Skeletal muscle tissue (tissue), 4 donors: ENCODE results near the gene CD300LD. TPM values are rescaled to one million over a fixed set of nuclear protein-coding genes. Genes with fewer than 3 reads are reported as not detected.
"Not testable (repeated sequence)": the region's sequence is repeated elsewhere in the genome, so short reads cannot be mapped to it uniquely, and the experiment has no call there.

Experiments used
- H3K27ac ChIP-seq: one replicate; pipeline ENCODE4 v1.7.0; 2013; ENCODE audit warnings: mild to moderate bottlenecking, low read depth, low read length, inconsistent platforms
- H3K27me3 ChIP-seq, 3 donors: one replicate each; pipeline ENCODE4 v1.7.0; 2013; ENCODE audit warnings: low read length in 3 of 3; ENCODE audit not compliant: control insufficient read depth in 3 of 3, insufficient read depth in 3 of 3
- H3K36me3 ChIP-seq, 3 donors: one replicate each; pipeline ENCODE4 v1.7.0; 2013; ENCODE audit warnings: low read length in 3 of 3; ENCODE audit not compliant: control insufficient read depth in 3 of 3, insufficient read depth in 3 of 3
- H3K4me1 ChIP-seq, 3 donors: one replicate each; pipeline ENCODE4 v1.7.0; 2013; ENCODE audit warnings: low read length in 3 of 3, mild to moderate bottlenecking in 3 of 3; ENCODE audit not compliant: control insufficient read depth in 3 of 3, insufficient read depth in 3 of 3
- H3K4me3 ChIP-seq, 3 donors: one replicate each; pipeline ENCODE4 v1.7.0; 2013; ENCODE audit warnings: low read length in 3 of 3
- H3K9ac ChIP-seq, 3 donors: one replicate each; pipeline ENCODE4 v1.7.0; 2013; ENCODE audit warnings: low read length in 3 of 3, mild to moderate bottlenecking in 3 of 3, moderate library complexity in 2 of 3, low read depth in 1 of 3
- H3K9me3 ChIP-seq, 3 donors: one replicate each; pipeline ENCODE4 v1.7.0; 2013; ENCODE audit warnings: low read length in 3 of 3; ENCODE audit not compliant: control insufficient read depth in 3 of 3
- total RNA-seq: library from RNA; depleted of rRNA; stranded (reverse); fragments of >200 nt; gene quantifications from one replicate; pipeline ENCODE4 v1.2.3, GENCODE V29; 2014
- donor health status: Osteomylitis.

Gene CD300LD
- total RNA-seq, 1 donor from 2014 or later = not detected

- Histone ChIP-seq H3K27me3 (peaks cover 16 to 33% (median 26%) of the 10 kb centered on the region in 3 donors), H3K9ac (no peak overlapping the region), H3K36me3 (no peaks in the 10 kb centered on the region), H3K4me1 (no peaks in the 10 kb centered on the region), H3K27ac (no peak overlapping the region), H3K4me3 (no peak overlapping the region), H3K9me3 (peaks cover 0 to 3% (median 0%) of the 10 kb centered on the region in 3 donors)
Observed at GRCh38 chr17:74631468-74632450, 39.7 kb upstream of the CD300LD start.

- H3K9ac ChIP-seq, H3K27ac ChIP-seq, H3K36me3 ChIP-seq, H3K9me3 ChIP-seq, H3K4me3 ChIP-seq, H3K4me1 ChIP-seq: not testable (repeated sequence)
- peaks cover 11 to 24% (median 20%) of the 10 kb centered on the region in 3 donors for H3K27me3 ChIP-seq
Observed at GRCh38 chr17:74630251-74630650, 38.2 kb upstream of the CD300LD start.

GRCh38 chr17:74625661-74626060 is 33.6 kb upstream of the CD300LD start:
- H3K36me3 ChIP-seq = no peaks in the 10 kb centered on the region
- H3K27me3 ChIP-seq = peaks cover 3 to 4% (median 3%) of the 10 kb centered on the region in 3 donors
- no peak overlapping the region for H3K4me3 ChIP-seq
- no peaks in the 10 kb centered on the region for H3K4me1 ChIP-seq
- H3K9ac ChIP-seq = no peak overlapping the region
- no peak overlapping the region for H3K27ac ChIP-seq
- peaks cover 0 to 3% (median 0%) of the 10 kb centered on the region in 3 donors for H3K9me3 ChIP-seq

GRCh38 chr17:74624131-74624530 is 32.0 kb upstream of the CD300LD start:
- Histone ChIP-seq H3K27ac (no peak overlapping the region), H3K4me1 (no peaks in the 10 kb centered on the region), H3K27me3 (peaks cover 0 to 3% (median 0%) of the 10 kb centered on the region in 3 donors), H3K9me3 (no peaks in the 10 kb centered on the region), H3K4me3 (no peak overlapping the region), H3K36me3 (no peaks in the 10 kb centered on the region), H3K9ac (no peak overlapping the region)

DNA sequence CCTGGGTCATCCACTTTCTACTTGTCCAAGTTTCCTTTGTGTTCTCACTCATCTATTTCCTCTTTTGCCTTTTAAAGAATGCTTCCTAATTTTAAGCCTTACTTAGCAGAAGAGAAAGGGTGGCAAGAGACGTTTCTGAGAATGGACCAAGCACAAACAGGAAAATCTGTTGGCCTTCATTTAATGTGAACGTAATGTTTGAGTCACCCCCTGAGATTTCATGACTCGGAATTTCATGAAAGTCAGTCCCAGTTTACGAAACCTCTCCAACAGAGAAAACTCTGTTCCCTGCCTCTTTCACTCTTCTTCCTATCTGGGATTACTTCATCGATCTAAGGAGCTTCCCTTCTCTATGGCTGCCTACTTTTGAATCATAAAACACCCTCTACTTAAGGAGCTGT is 31.6 kb upstream of the CD300LD start, which contains the start of gene CD300E:
Gene CD300E (minus strand): TSS at position 46 of the 401 bp plus-strand sequence. CDS start 117 bp downstream, outside the sequence.
- H3K27ac ChIP-seq = no peak within 1 kb of the TSS
- peaks cover 0 to 3% (median 0%) of the 10 kb centered on the region in 3 donors for H3K4me1 ChIP-seq
- H3K4me3 ChIP-seq = no peak within 1 kb of the TSS
- no peaks in the 10 kb centered on the region for H3K36me3 ChIP-seq
- no peak within 1 kb of the TSS for H3K9ac ChIP-seq
- no peaks in the 10 kb centered on the region for H3K9me3 ChIP-seq
- peaks cover 0 to 3% (median 0%) of the 10 kb centered on the region in 3 donors for H3K27me3 ChIP-seq

GRCh38 chr17:74619077-74619673 is 27.1 kb upstream of the CD300LD start:
- peaks cover 0 to 3% (median 0%) of the 10 kb centered on the region in 3 donors for H3K4me1 ChIP-seq
- no peak overlapping the region for H3K9ac ChIP-seq
- no peaks in the 10 kb centered on the region for H3K9me3 ChIP-seq
- H3K27me3 ChIP-seq = peaks cover 0 to 14% (median 11%) of the 10 kb centered on the region in 3 donors
- H3K27ac ChIP-seq = no peak overlapping the region
- no peak overlapping the region for H3K4me3 ChIP-seq
- H3K36me3 ChIP-seq = no peaks in the 10 kb centered on the region

DNA sequence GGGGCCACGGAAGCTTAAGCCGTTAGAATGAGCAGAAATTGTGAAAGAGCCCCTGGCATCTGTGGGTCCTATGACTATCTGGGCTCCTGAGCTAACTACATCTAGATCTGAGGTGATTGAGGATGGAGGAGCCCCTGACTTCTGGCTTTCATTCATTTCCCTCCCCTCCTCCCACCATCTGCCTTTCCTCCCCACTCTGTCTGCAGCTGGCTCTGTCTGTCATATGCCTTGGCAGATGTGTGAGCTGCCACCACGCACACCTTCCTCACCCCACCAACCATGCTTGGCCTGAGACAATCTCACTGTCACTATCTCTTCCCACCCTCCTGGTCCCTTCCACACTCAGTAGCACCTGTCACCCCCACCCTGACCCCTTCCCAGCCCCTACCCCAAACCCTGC is 26.4 kb upstream of the CD300LD start:
- no peak overlapping the region for H3K4me3 ChIP-seq
- H3K36me3 ChIP-seq = no peaks in the 10 kb centered on the region
- peaks cover 0 to 17% (median 16%) of the 10 kb centered on the region in 3 donors for H3K27me3 ChIP-seq
- H3K9ac ChIP-seq = no peak overlapping the region
- no peaks in the 10 kb centered on the region for H3K9me3 ChIP-seq
- no peak overlapping the region for H3K27ac ChIP-seq
- peaks cover 0 to 3% (median 0%) of the 10 kb centered on the region in 3 donors for H3K4me1 ChIP-seq

GRCh38 chr17:74616696-74617095 is 24.6 kb upstream of the CD300LD start:
- Histone ChIP-seq H3K4me3 (no peak overlapping the region), H3K4me1 (peaks cover 0 to 3% (median 0%) of the 10 kb centered on the region in 3 donors), H3K9ac (no peak overlapping the region), H3K36me3 (no peaks in the 10 kb centered on the region), H3K9me3 (no peaks in the 10 kb centered on the region), H3K27ac (no peak overlapping the region), H3K27me3 (peaks cover 0 to 25% (median 23%) of the 10 kb centered on the region in 3 donors)

GRCh38 chr17:74612046-74612445 is 20.0 kb upstream of the CD300LD start:
- no peaks in the 10 kb centered on the region for H3K36me3 ChIP-seq

DNA sequence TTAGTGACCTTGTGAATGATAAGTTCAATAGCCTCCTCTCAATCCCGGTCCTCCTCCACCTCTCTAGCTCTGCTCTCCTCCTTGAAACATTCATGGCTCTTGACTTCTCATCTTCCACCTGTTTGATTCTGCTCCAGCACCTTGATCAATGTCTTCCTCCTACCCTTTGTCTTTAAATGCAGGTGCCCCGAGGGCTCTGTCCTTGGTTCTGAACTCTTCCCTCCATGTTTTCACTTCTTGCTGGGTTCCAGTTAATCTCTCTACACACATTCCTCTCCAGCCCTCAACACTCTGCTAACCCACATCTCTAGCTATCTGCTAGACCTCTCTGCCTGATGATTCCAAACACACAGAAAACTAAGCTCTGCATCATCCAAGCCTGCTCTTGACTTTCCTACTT is 18.0 kb upstream of the CD300LD start:
- Histone ChIP-seq H3K9ac (no peak overlapping the region), H3K27ac (no peak overlapping the region), H3K4me3 (no peak overlapping the region), H3K4me1 (peaks cover 0 to 2% (median 0%) of the 10 kb centered on the region in 3 donors), H3K9me3 (no peaks in the 10 kb centered on the region), H3K36me3 (no peaks in the 10 kb centered on the region), H3K27me3 (peaks cover 0 to 24% (median 23%) of the 10 kb centered on the region in 3 donors)

More at GRCh38 chr17:74612046-74612445, 20.0 kb upstream of the CD300LD start:
- Histone ChIP-seq H3K4me3 (no peak overlapping the region), H3K4me1 (no peaks in the 10 kb centered on the region), H3K9me3 (no peaks in the 10 kb centered on the region), H3K27me3 (peaks cover 0 to 32% (median 32%) of the 10 kb centered on the region in 3 donors), H3K27ac (no peak overlapping the region), H3K9ac (no peak overlapping the region)
